ENCODE data around the gene BACH2. TPM values are rescaled to one million over a fixed set of nuclear protein-coding genes. Genes with fewer than 3 reads are reported as not detected.

The BACH2 gene
- total and polyA plus RNA-seq, 9 of the 15 experiments (the other 6 are each of a cell fraction or from before 2014, with no cell fraction given): 0.06 to 3.1 (median 0.59) TPM

GRCh38 chr6:90090866-90091265 lies 205.8 kb downstream of the BACH2 start:
- Histone ChIP-seq H4K20me1 (replicated peaks; ENCODE audit: control insufficient read depth, insufficient read depth, low read length) (no peaks in the 10 kb centered on the region), H3K4me3 (no peak overlapping the region), H3K9me1 (ENCODE audit: control insufficient read depth, insufficient read depth, low read length) (no peaks in the 10 kb centered on the region), H3K27ac (ENCODE audit: extremely low read depth, low read depth, low read length) (no peak overlapping the region), H3K36me3 (ENCODE audit: control insufficient read depth, insufficient read depth, low read length) (no peaks in the 10 kb centered on the region), H3K4me2 (ENCODE audit: insufficient read depth, low read length) (no peak overlapping the region), H2AFZ (ENCODE audit: low read depth, low read length) (no peak overlapping the region), H3K9me3 (replicated peaks; ENCODE audit: control insufficient read depth, insufficient read depth, low read depth, low read length) (no peaks in the 10 kb centered on the region), H3K27me3 (ENCODE audit: control insufficient read depth in 2 of 2, insufficient read depth in 2 of 2, low read length in 2 of 2) (no peaks in the 10 kb centered on the region), H3K79me2 (ENCODE audit: control insufficient read depth, insufficient read depth, low read length) (no peaks in the 10 kb centered on the region), H3K9ac (ENCODE audit: insufficient read depth in 1 of 2, low read depth in 2 of 2, low read length in 2 of 2) (no peak overlapping the region), H3K4me1 (replicated peaks in 1 of 2; ENCODE audit: control insufficient read depth in 2 of 2, insufficient read depth in 2 of 2, low read length in 2 of 2) (no peaks in the 10 kb centered on the region)
- FAIRE-seq: no peak
- no peak for ATAC-seq
- intact Hi-C loops (cut with micrococcal nuclease): no loop called here
- ChIA-PET POLR2A (interaction anchor here (0.9 kb wide), 1 partner anchor 119 kb away, joined by 3 read pairs; no protein-coding TSS in a partner anchor), CTCF (ENCODE audit: low intra/inter-chr PET ratio) (no interaction called here)
- DNase-seq (ENCODE audit: extremely low read depth in 1 of 4, low spot score in 3 of 4): no peak
- WGBS (ENCODE audit: insufficient coverage, low coverage, missing lambda C conversion rate): 15% methylated on average over 2 of the region's 2 CpGs
- in situ Hi-C loops (cut with MboI): no loop called here
- no TSS peak for BruUV-seq (replicated peaks)
- TF ChIP-seq CEBPB (tag; IDR thresholded peaks at IDR 0.05) (no peak), ZBTB49 (CRISPR knock-in tag; IDR thresholded peaks at IDR 0.05; ENCODE audit: borderline replicate concordance) (no peak), ZNF324 (CRISPR knock-in tag; IDR thresholded peaks at IDR 0.05) (no peak), U2AF1 (optimal IDR thresholded peaks at IDR 0.05; ENCODE audit: low read depth, low read length) (no peak), STAT5A (IDR thresholded peaks at IDR 0.05; ENCODE audit: borderline replicate concordance, low read length) (no peak), GTF2B (IDR thresholded peaks at IDR 0.05; ENCODE audit: extremely low read depth, insufficient read length) (no peak), HINFP (tag; conservative IDR thresholded peaks at IDR 0.05; ENCODE audit: low read depth) (no peak), ZMIZ1 (IDR thresholded peaks at IDR 0.05; ENCODE audit: low read depth in 2 of 2, low read length in 2 of 2) (no peak)
- TF ChIP-seq, protein P1, sequence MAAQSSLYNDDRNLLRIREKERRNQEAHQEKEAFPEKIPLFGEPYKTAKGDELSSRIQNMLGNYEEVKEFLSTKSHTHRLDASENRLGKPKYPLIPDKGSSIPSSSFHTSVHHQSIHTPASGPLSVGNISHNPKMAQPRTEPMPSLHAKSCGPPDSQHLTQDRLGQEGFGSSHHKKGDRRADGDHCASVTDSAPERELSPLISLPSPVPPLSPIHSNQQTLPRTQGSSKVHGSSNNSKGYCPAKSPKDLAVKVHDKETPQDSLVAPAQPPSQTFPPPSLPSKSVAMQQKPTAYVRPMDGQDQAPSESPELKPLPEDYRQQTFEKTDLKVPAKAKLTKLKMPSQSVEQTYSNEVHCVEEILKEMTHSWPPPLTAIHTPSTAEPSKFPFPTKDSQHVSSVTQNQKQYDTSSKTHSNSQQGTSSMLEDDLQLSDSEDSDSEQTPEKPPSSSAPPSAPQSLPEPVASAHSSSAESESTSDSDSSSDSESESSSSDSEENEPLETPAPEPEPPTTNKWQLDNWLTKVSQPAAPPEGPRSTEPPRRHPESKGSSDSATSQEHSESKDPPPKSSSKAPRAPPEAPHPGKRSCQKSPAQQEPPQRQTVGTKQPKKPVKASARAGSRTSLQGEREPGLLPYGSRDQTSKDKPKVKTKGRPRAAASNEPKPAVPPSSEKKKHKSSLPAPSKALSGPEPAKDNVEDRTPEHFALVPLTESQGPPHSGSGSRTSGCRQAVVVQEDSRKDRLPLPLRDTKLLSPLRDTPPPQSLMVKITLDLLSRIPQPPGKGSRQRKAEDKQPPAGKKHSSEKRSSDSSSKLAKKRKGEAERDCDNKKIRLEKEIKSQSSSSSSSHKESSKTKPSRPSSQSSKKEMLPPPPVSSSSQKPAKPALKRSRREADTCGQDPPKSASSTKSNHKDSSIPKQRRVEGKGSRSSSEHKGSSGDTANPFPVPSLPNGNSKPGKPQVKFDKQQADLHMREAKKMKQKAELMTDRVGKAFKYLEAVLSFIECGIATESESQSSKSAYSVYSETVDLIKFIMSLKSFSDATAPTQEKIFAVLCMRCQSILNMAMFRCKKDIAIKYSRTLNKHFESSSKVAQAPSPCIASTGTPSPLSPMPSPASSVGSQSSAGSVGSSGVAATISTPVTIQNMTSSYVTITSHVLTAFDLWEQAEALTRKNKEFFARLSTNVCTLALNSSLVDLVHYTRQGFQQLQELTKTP (IDR thresholded peaks at IDR 0.05; ENCODE audit: low read depth in 1 of 2, partially characterized antibody in 2 of 2): no peak

Measured in K562 (cell line).